Activated T-cell treated with anti-CD3 and anti-CD28 coated beads, Interleukin-2, amount 50 U/mL, for 24 hours (primary cell): ENCODE results near the gene RAD51AP2.
"Not testable (repeated sequence)": the region's sequence is repeated elsewhere in the genome, so short reads cannot be mapped to it uniquely, and the experiment has no call there.

ENCODE experiments used
- DNase-seq: peaks from one replicate; pipeline ENCODE4 v3.0.0-alpha.2; 2020
- H3K27ac Mint-ChIP-seq: 2 replicates; pipeline ENCODE4 v1.8.0; 2020; ENCODE audit warnings: mild to moderate bottlenecking, mixed read lengths
- H3K27me3 Mint-ChIP-seq: 2 replicates; pipeline ENCODE4 v1.8.0; 2020; ENCODE audit warnings: mixed read lengths
- H3K36me3 Mint-ChIP-seq: 2 replicates; pipeline ENCODE4 v1.8.0; 2020; ENCODE audit warnings: low read depth, mixed read lengths
- H3K4me1 Mint-ChIP-seq: 2 replicates; pipeline ENCODE4 v1.8.0; 2020; ENCODE audit warnings: low read depth, mixed read lengths
- H3K4me3 Mint-ChIP-seq: 2 replicates; pipeline ENCODE4 v1.8.0; 2020; ENCODE audit warnings: mild to moderate bottlenecking, moderate library complexity, mixed read lengths
- H3K9me3 Mint-ChIP-seq: 2 replicates; pipeline ENCODE4 v1.8.0; 2020; ENCODE audit warnings: mixed read lengths

RAD51AP2 gene

DNA sequence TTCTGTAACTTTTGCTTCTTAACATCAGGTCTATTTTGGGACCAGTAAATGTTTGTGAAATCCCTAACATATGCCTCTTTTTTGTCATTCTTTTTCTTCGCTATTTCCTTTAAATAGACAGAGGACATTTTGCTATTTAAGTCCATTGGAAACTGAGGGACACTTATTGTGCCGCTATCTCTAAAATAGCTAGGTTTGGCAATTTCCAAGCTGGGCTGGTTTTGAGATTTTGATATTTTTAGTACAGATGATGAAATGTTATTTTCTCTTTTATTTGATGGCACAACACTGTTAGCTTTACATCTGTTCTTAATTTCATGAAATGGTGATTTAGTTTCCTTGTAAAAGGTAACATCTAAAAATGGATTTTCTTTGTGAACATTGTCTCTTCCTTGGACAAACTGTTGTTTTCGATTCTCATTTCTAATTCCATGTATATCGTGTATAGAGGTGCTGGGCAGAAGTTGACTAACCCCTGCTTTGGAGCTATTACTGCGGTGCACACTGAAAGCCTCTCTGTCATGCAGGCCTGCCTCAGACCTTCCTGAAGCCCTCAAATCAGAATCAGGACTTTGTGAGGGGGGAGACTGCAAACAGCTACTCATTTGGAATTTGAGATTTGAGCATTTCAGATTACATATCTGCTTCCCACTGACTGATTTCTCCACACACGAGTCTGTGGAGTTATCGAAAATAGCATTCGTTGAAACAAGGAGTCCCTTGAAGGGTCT, 594 bp downstream of the RAD51AP2 start:
- Mint-ChIP-seq H3K9me3 (peaks cover 2% of the 10 kb centered on the region), H3K4me3 (no peak overlapping the region), H3K36me3 (no peaks in the 10 kb centered on the region), H3K27me3 (peaks cover 35% of the 10 kb centered on the region), H3K27ac (no peak overlapping the region), H3K4me1 (no peaks in the 10 kb centered on the region)
- DNase-seq: no peak

DNA sequence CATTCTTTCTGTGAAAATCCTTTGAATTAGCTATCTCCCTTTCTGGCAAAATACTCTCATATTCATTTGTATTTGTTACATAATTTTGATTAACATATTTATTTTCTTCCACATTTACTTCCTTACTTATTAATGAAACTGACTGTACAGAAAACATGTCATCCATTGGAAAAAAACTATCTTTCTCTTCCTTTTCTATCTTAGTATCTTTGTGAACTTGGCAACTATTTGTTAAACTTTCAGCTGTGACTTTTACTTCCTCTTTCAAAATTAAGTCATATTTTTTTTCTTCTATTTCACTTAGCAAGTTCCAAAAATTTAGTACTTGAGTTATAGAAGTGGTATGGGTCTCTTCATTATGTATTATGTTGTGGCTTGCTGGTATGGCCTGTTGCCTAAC, 2.6 kb downstream of the RAD51AP2 start:
- no peak overlapping the region for H3K27ac Mint-ChIP-seq
- DNase-seq: no peak
- peaks cover 2% of the 10 kb centered on the region for H3K9me3 Mint-ChIP-seq
- no peaks in the 10 kb centered on the region for H3K36me3 Mint-ChIP-seq
- no peaks in the 10 kb centered on the region for H3K4me1 Mint-ChIP-seq
- H3K27me3 Mint-ChIP-seq: peaks cover 31% of the 10 kb centered on the region
- H3K4me3 Mint-ChIP-seq: no peak overlapping the region

GRCh38 chr2:17506736-17507616, 11.3 kb downstream of the RAD51AP2 start:
- Mint-ChIP-seq H3K27me3 (no peaks in the 10 kb centered on the region), H3K4me1 (no peaks in the 10 kb centered on the region), H3K4me3 (no peak overlapping the region), H3K27ac (no peak overlapping the region), H3K9me3 (no peaks in the 10 kb centered on the region), H3K36me3 (no peaks in the 10 kb centered on the region)
- no peak for DNase-seq

DNA sequence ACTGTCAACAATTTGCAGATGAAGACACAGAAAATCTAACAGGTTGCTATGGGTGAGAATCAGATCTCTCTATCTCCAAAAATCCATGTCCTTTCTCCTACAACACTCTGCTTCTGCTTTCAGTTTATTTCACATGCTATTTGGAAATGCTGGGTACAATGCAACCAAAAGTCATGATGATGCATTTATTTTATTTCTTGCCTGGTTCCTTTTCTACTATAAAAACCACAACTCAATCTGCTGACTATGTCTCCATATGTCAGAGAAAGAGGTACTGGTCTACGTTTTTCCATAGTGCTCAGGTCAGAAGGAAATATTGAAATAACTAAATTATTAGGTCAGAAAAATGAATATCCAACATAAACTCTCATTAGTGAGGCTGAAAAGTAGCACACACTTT, 20.5 kb downstream of the RAD51AP2 start:
- no peaks in the 10 kb centered on the region for H3K9me3 Mint-ChIP-seq
- no peaks in the 10 kb centered on the region for H3K36me3 Mint-ChIP-seq
- H3K4me1 Mint-ChIP-seq: no peaks in the 10 kb centered on the region
- no peak overlapping the region for H3K27ac Mint-ChIP-seq
- no peak for DNase-seq
- H3K4me3 Mint-ChIP-seq: no peak overlapping the region
- no peaks in the 10 kb centered on the region for H3K27me3 Mint-ChIP-seq

DNA sequence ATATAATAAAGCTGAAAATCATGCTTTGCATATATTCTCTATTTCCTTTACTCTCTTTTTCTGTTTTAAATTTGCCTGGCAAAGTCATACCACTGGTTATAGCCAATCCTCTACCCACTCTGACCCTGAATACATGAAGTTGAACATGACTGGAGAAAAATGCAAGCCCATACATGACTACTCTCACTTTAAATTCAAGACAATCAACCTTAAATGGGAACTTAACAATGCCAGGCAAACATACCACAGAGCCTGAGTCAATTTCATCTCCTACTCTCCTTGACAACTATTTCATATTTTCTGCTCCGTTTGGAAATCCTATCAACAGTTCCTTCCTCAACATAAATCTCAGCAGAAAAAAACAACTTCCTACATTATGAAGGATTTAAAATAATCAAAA, 22.6 kb downstream of the RAD51AP2 start:
- H3K27me3 Mint-ChIP-seq: no peaks in the 10 kb centered on the region
- DNase-seq: no peak

GRCh38 chr2:17490165-17490564, 28.1 kb downstream of the RAD51AP2 start:
- H3K4me3 Mint-ChIP-seq, H3K27me3 Mint-ChIP-seq, DNase-seq, H3K9me3 Mint-ChIP-seq, H3K4me1 Mint-ChIP-seq, H3K27ac Mint-ChIP-seq, H3K36me3 Mint-ChIP-seq: not testable (repeated sequence)

More for the DNA sequence above, 22.6 kb downstream of the RAD51AP2 start:
- Mint-ChIP-seq H3K27ac (no peak overlapping the region), H3K9me3 (no peaks in the 10 kb centered on the region), H3K36me3 (no peaks in the 10 kb centered on the region), H3K4me3 (no peak overlapping the region), H3K4me1 (no peaks in the 10 kb centered on the region)

DNA sequence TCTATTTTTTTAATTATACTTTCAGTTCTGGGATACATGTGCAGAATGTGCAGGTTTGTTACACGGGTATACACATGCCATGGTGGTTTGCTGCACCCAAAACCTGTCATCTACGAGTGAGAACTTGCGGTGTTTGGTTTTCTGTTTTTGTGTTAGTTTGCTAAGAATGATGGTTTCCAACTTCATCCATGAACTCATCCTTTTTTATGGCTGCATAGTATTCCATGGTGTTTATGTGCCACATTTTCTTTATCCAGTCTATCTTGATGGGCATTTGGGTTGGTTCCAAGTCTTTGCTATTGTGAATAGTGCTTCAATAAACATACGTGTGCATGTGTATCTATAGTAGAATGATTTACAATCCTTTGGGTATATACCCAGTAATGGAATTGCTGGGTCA, 29.6 kb downstream of the RAD51AP2 start:
- not testable (repeated sequence) for DNase-seq, H3K4me3 Mint-ChIP-seq, H3K36me3 Mint-ChIP-seq, H3K4me1 Mint-ChIP-seq, H3K9me3 Mint-ChIP-seq, H3K27ac Mint-ChIP-seq, H3K27me3 Mint-ChIP-seq

DNA sequence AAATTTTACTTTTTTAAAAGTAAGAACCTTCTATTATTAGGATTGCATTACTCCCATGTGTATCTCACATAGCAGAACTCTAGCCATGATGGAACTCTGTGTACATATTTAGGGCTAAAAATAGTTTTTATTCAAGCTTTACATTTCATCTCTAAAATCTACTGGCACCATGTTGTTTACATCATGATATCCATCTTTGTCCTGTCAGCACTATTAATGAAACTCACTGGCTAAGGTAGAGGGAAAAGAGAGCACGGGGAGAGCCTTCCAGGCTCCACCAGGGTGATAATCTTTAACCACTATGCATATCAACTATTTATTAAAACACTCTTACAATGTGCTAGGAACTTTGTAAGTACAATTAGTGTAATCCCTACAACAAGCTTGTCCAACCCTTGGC, 34.7 kb downstream of the RAD51AP2 start:
- Mint-ChIP-seq H3K4me1 (no peaks in the 10 kb centered on the region), H3K4me3 (no peak overlapping the region), H3K36me3 (no peaks in the 10 kb centered on the region), H3K9me3 (no peaks in the 10 kb centered on the region), H3K27me3 (no peaks in the 10 kb centered on the region), H3K27ac (no peak overlapping the region)
- DNase-seq: no peak

GRCh38 chr2:17482651-17483050, 35.6 kb downstream of the RAD51AP2 start:
- Mint-ChIP-seq H3K36me3 (no peaks in the 10 kb centered on the region), H3K27ac (no peak overlapping the region), H3K4me3 (no peak overlapping the region), H3K9me3 (no peaks in the 10 kb centered on the region), H3K27me3 (no peaks in the 10 kb centered on the region), H3K4me1 (no peaks in the 10 kb centered on the region)
- no peak for DNase-seq

DNA sequence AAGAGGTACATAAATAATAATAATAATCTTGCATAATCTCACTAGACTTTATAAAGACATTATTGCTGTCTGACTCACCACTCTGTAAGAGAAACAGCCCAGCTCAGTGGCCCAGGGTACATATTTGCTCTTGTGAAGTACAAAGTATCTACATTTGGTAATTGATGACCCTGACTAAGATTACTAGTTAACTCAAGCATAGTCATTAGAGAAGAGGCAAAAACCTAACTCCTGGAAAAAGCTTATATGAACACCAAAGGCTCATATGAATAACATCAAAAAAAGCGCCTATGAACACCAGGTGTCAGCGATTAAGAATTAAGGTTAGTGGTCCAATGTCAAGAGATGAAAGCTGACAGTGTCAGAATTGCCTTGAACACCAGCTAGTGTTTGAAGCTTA, 38.4 kb downstream of the RAD51AP2 start:
- no peak for DNase-seq
- H3K27me3 Mint-ChIP-seq: no peaks in the 10 kb centered on the region
- no peaks in the 10 kb centered on the region for H3K4me1 Mint-ChIP-seq
- no peak overlapping the region for H3K4me3 Mint-ChIP-seq
- no peaks in the 10 kb centered on the region for H3K9me3 Mint-ChIP-seq
- no peaks in the 10 kb centered on the region for H3K36me3 Mint-ChIP-seq
- no peak overlapping the region for H3K27ac Mint-ChIP-seq

- no peaks in the 10 kb centered on the region for H3K36me3 Mint-ChIP-seq
- H3K27me3 Mint-ChIP-seq: no peaks in the 10 kb centered on the region
Measured at GRCh38 chr2:17476830-17477229, 41.4 kb downstream of the RAD51AP2 start.

DNA sequence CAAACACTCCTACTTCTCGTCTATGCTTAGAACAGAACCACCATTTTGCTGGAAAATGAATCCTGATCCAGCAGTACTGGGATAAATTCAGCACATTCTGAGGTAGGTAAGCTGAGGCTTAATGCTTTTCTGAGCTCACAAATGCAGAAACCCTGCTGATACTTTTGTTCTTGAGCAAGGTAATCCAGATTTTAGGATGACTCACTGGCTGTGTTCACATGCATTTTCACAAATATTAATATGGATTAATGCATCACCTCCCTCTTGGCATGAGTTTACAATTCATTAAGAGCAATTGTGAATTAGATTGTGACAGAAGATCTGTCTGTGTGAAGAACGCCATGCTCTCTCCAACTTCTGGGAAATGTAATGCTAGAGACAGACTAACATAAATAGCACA, 42.2 kb downstream of the RAD51AP2 start:
- Mint-ChIP-seq H3K27me3 (no peaks in the 10 kb centered on the region), H3K9me3 (no peaks in the 10 kb centered on the region), H3K4me3 (no peak overlapping the region), H3K36me3 (no peaks in the 10 kb centered on the region), H3K4me1 (no peaks in the 10 kb centered on the region), H3K27ac (no peak overlapping the region)
- no peak for DNase-seq

More at GRCh38 chr2:17476830-17477229, 41.4 kb downstream of the RAD51AP2 start:
- no peak for DNase-seq
- Mint-ChIP-seq H3K4me1 (no peaks in the 10 kb centered on the region), H3K27ac (no peak overlapping the region), H3K9me3 (no peaks in the 10 kb centered on the region), H3K4me3 (no peak overlapping the region)

GRCh38 chr2:17475286-17475685, 43.0 kb downstream of the RAD51AP2 start:
- DNase-seq: no peak
- H3K27ac Mint-ChIP-seq: no peak overlapping the region
- H3K4me1 Mint-ChIP-seq: no peaks in the 10 kb centered on the region
- H3K9me3 Mint-ChIP-seq: peaks cover 6% of the 10 kb centered on the region
- no peaks in the 10 kb centered on the region for H3K36me3 Mint-ChIP-seq
- H3K4me3 Mint-ChIP-seq: no peak overlapping the region
- H3K27me3 Mint-ChIP-seq: no peaks in the 10 kb centered on the region

DNA sequence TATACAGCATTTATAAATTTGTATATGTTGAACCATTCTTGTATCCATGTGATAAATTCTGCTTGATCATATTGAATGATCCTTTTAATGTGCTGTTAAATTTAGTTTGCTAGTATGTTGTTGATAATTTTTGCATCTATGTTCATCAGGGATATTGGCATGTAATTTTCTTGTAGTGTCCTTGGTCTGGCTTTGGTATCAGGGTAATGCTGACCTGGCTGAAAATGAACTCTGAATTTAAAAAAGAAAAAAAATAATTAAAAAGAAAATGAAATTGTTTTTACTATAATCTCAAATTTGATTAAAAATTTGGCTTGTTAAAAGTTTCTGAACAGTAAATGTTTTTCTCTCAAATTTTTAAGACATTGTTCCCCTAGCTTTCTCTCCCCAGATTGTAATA, 46.3 kb downstream of the RAD51AP2 start:
- Mint-ChIP-seq H3K4me3 (no peak overlapping the region), H3K27me3 (no peaks in the 10 kb centered on the region), H3K4me1 (no peaks in the 10 kb centered on the region), H3K36me3 (no peaks in the 10 kb centered on the region), H3K27ac (no peak overlapping the region), H3K9me3 (peaks cover 23% of the 10 kb centered on the region)
- DNase-seq: no peak
